ENCODE data around the gene MDGA2.

Gene MDGA2

DNA sequence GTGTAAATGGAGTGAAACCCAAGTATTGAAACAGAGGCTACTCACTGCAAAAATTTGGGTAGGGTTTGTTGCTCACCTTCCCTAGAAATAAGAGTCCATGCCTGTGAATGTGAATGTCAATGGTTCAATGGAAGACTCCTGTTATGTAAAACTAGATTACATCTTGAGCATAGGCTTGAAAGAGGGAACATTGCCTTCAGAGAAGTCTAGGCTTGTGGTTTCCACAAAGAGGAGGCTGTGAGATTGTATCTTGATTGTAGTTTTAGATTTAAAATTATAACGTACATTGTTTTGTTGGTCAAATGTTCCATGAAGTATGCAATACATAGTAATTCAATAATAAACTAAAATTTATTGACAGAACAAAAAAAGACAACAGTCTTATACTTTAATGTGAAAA lies 610.1 kb downstream of the MDGA2 start:
- no peak overlapping the region for H3K4me3 ChIP-seq (ENCODE audit: insufficient read depth, low read length, poor library complexity, severe bottlenecking)
- no peaks in the 10 kb centered on the region for H3K79me2 ChIP-seq (ENCODE audit: insufficient read depth, low read length)
- no peaks in the 10 kb centered on the region for H3K36me3 ChIP-seq (ENCODE audit: low read length)
- no peaks in the 10 kb centered on the region for H3K27me3 ChIP-seq (ENCODE audit: low read length)
- no peak overlapping the region for H3K27ac ChIP-seq (ENCODE audit: low read depth, low read length)
- no peak overlapping the region for H3K9ac ChIP-seq (ENCODE audit: low read length)
- no peaks in the 10 kb centered on the region for H3K9me2 ChIP-seq (replicated peaks; ENCODE audit: insufficient read depth, low read length)
- H3K4me2 ChIP-seq (ENCODE audit: low read depth, low read length, poor library complexity, severe bottlenecking): no peak overlapping the region
- TF ChIP-seq EZH2phosphoT487 (conservative IDR thresholded peaks at IDR 0.05; ENCODE audit: low read length): no peak
- TF ChIP-seq, protein P1, sequence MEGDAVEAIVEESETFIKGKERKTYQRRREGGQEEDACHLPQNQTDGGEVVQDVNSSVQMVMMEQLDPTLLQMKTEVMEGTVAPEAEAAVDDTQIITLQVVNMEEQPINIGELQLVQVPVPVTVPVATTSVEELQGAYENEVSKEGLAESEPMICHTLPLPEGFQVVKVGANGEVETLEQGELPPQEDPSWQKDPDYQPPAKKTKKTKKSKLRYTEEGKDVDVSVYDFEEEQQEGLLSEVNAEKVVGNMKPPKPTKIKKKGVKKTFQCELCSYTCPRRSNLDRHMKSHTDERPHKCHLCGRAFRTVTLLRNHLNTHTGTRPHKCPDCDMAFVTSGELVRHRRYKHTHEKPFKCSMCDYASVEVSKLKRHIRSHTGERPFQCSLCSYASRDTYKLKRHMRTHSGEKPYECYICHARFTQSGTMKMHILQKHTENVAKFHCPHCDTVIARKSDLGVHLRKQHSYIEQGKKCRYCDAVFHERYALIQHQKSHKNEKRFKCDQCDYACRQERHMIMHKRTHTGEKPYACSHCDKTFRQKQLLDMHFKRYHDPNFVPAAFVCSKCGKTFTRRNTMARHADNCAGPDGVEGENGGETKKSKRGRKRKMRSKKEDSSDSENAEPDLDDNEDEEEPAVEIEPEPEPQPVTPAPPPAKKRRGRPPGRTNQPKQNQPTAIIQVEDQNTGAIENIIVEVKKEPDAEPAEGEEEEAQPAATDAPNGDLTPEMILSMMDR (IDR thresholded peaks at IDR 0.05; ENCODE audit: insufficient read depth, low read length, poor library complexity, severe bottlenecking): no peak
- no peak overlapping the region for H2AFZ ChIP-seq (ENCODE audit: low read depth, low read length, severe bottlenecking)
- no peaks in the 10 kb centered on the region for H3K9me3 ChIP-seq (ENCODE audit: insufficient read depth, low read length)
- no peaks in the 10 kb centered on the region for H3F3A ChIP-seq (ENCODE audit: insufficient read depth)
- H4K20me1 ChIP-seq (ENCODE audit: low read depth, low read length): no peaks in the 10 kb centered on the region

DNA sequence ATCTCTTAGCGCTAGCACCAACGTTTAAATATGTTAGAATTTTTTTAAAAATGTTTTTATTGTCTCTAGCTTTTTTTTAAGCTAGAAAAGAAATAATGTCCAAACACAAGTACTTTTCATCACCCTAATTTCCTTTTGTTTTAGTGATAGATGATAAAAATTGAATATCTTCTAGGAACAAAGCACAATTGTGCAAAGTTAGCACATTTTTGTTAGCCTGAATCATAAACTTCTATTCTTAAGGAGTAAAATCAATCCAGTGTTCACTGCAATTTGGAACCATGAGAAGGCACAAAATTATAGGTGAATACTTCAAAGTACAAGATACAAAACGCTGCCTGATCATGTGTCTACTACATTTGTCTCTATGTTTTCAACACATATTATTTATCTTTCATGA lies 615.4 kb downstream of the MDGA2 start:
- Histone ChIP-seq H2AFZ (ENCODE audit: low read depth, low read length, severe bottlenecking) (no peak overlapping the region), H3K9me3 (ENCODE audit: insufficient read depth, low read length) (no peaks in the 10 kb centered on the region), H3K79me2 (ENCODE audit: insufficient read depth, low read length) (no peaks in the 10 kb centered on the region), H3K9ac (ENCODE audit: low read length) (no peak overlapping the region), H3F3A (ENCODE audit: insufficient read depth) (no peaks in the 10 kb centered on the region), H3K4me2 (ENCODE audit: low read depth, low read length, poor library complexity, severe bottlenecking) (no peak overlapping the region), H4K20me1 (ENCODE audit: low read depth, low read length) (no peaks in the 10 kb centered on the region), H3K27ac (ENCODE audit: low read depth, low read length) (no peak overlapping the region), H3K4me3 (ENCODE audit: insufficient read depth, low read length, poor library complexity, severe bottlenecking) (no peak overlapping the region), H3K9me2 (replicated peaks; ENCODE audit: insufficient read depth, low read length) (no peaks in the 10 kb centered on the region), H3K36me3 (ENCODE audit: low read length) (no peaks in the 10 kb centered on the region), H3K27me3 (ENCODE audit: low read length) (no peaks in the 10 kb centered on the region)
- TF ChIP-seq, protein P1 (IDR thresholded peaks at IDR 0.05; ENCODE audit: insufficient read depth, low read length, poor library complexity, severe bottlenecking): no peak
- no peak for TF ChIP-seq EZH2phosphoT487 (conservative IDR thresholded peaks at IDR 0.05; ENCODE audit: low read length)

DNA sequence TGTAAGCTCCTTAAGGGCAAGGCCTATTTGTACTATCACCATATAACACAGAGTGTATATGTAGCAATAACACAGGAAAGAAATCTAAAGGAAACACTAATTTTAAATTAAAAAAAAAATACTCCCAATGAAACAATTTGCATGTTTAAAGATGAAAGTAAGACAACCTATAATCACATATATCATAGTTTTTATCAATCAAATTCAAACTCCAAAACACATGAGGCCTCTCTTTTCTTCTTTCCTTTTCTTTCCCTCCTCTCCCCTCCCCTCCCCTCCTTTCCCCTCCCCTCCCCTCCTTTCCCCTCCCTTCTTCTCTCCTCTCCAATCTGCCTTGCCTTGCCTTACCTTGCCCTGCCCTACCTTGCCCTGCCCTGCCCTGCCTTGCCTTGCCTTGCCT lies 618.0 kb downstream of the MDGA2 start:
- H2AFZ ChIP-seq (ENCODE audit: low read depth, low read length, severe bottlenecking): no peak overlapping the region
- H3K4me3 ChIP-seq (ENCODE audit: insufficient read depth, low read length, poor library complexity, severe bottlenecking): no peak overlapping the region
- H3K36me3 ChIP-seq (ENCODE audit: low read length): no peaks in the 10 kb centered on the region
- H4K20me1 ChIP-seq (ENCODE audit: low read depth, low read length): no peaks in the 10 kb centered on the region
- no peak overlapping the region for H3K27ac ChIP-seq (ENCODE audit: low read depth, low read length)
- no peak overlapping the region for H3K4me2 ChIP-seq (ENCODE audit: low read depth, low read length, poor library complexity, severe bottlenecking)
- no peaks in the 10 kb centered on the region for H3K9me2 ChIP-seq (replicated peaks; ENCODE audit: insufficient read depth, low read length)
- no peak overlapping the region for H3K9ac ChIP-seq (ENCODE audit: low read length)
- no peaks in the 10 kb centered on the region for H3K27me3 ChIP-seq (ENCODE audit: low read length)
- no peak for TF ChIP-seq EZH2phosphoT487 (conservative IDR thresholded peaks at IDR 0.05; ENCODE audit: low read length)
- H3K79me2 ChIP-seq (ENCODE audit: insufficient read depth, low read length): no peaks in the 10 kb centered on the region
- H3F3A ChIP-seq (ENCODE audit: insufficient read depth): no peaks in the 10 kb centered on the region
- H3K9me3 ChIP-seq (ENCODE audit: insufficient read depth, low read length): no peaks in the 10 kb centered on the region

DNA sequence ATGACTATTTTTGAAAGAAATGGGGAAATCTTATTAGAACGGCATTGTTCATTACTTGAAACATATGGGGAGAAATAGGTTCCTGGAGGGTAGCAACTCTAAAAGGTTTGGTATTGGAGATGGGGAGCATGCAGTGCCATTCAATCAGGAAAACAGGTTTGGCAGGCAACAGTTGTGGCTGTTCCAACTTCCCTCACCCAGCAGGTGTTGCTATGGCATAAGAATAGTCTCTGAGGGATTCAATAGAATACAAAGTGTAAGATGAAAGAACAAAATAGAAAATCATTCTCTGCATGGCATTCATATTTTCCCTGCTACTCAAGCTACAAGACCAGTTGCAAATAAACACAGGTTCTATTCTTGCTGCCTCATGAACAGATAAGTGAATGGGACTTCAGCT lies 630.6 kb downstream of the MDGA2 start:
- Histone ChIP-seq H3K9ac (ENCODE audit: low read length) (no peak overlapping the region), H3K36me3 (ENCODE audit: low read length) (no peaks in the 10 kb centered on the region), H3K4me3 (ENCODE audit: insufficient read depth, low read length, poor library complexity, severe bottlenecking) (no peak overlapping the region), H4K20me1 (ENCODE audit: low read depth, low read length) (no peaks in the 10 kb centered on the region), H3K9me3 (ENCODE audit: insufficient read depth, low read length) (no peaks in the 10 kb centered on the region), H3K27me3 (ENCODE audit: low read length) (no peaks in the 10 kb centered on the region), H2AFZ (ENCODE audit: low read depth, low read length, severe bottlenecking) (peak overlapping the region; percentile 77), H3F3A (ENCODE audit: insufficient read depth) (no peaks in the 10 kb centered on the region), H3K27ac (ENCODE audit: low read depth, low read length) (no peak overlapping the region), H3K9me2 (replicated peaks; ENCODE audit: insufficient read depth, low read length) (no peaks in the 10 kb centered on the region), H3K79me2 (ENCODE audit: insufficient read depth, low read length) (no peaks in the 10 kb centered on the region), H3K4me2 (ENCODE audit: low read depth, low read length, poor library complexity, severe bottlenecking) (no peak overlapping the region)
- no peak for TF ChIP-seq EZH2phosphoT487 (conservative IDR thresholded peaks at IDR 0.05; ENCODE audit: low read length)
- TF ChIP-seq, protein P1 (IDR thresholded peaks at IDR 0.05; ENCODE audit: insufficient read depth, low read length, poor library complexity, severe bottlenecking): no peak

Data from SU-DHL-6 (cell line).